K562 (cell line): ENCODE results near the gene TMCC2. TPM values are rescaled to one million over a fixed set of nuclear protein-coding genes. Genes with fewer than 3 reads are reported as not detected.
A peak's percentile ranks its signal among the peaks of the same experiment; 100 is the strongest.

Experiments used
- ZBTB40 ChIP-seq, 2 experiments: fragments of 450-650 bp in 1 of 2; sonication (generic) in 1 of 2; formaldehyde crosslinking in 1 of 2; IDR thresholded peaks; 2 replicates each; pipeline versions ENCODE4 v1.7.1 to v1.9.0; 2016 to 2022; ENCODE audit warnings: inconsistent platforms in 1 of 2, mild to moderate bottlenecking in 1 of 2, missing genetic modification reagents in 1 of 2
- polyA plus RNA-seq, 8 experiments: library from polyadenylated mRNA; depleted of rRNA in 4 of 8; stranded (reverse) in 5 of 8; unstranded in 3 of 8; fragments of >200 nt; fragmentation: Nextera tagmentation in 2 of 8; fragmentation: Illumina TruSeq in 1 of 8; extraction: Ambion mirVana in 2 of 8; extraction: Trizol in 1 of 8; gene quantifications; 2 replicates each; pipeline versions ENCODE4 v1.2.1 to v1.2.3, GENCODE V29; 2011 to 2014; ENCODE audit warnings: inconsistent platforms in 1 of 8, missing spikeins in 1 of 8
- total RNA-seq, 7 experiments: library from RNA; depleted of rRNA in 6 of 7; stranded (reverse); fragments of >200 nt in 6 of 7; fragmentation: Illumina TruSeq in 2 of 7; extraction: Trizol in 2 of 7; gene quantifications; 2 replicates each; pipeline versions ENCODE4 v1.2.1 to v1.2.3, GENCODE V29; 2011 to 2021; ENCODE audit warnings: low replicate concordance in 1 of 7

TMCC2 gene
- total and polyA plus RNA-seq, 9 of the 15 experiments (the other 6 are each of a cell fraction or from before 2014, with no cell fraction given): 0.06 to 1.8 (median 0.98) TPM

GRCh38 chr1:205226868-205227583 lies 720 bp upstream of the TMCC2 start (continued):
- TF ChIP-seq ZBTB40 (IDR thresholded peaks at IDR 0.05): 0 out of 2 replicates have a peak, but pooled peaks have one; percentile 19
- no peak for TF ChIP-seq ZBTB40 (CRISPR knock-in tag; IDR thresholded peaks at IDR 0.05)
